ACC112 (cell line): Measurements from ENCODE around the gene HECTD4.
"Not testable (repeated sequence)": the region's sequence is repeated elsewhere in the genome, so short reads cannot be mapped to it uniquely, and the experiment has no call there.

Source experiments
- H2AFZ ChIP-seq: fragments of 200-600 bp; sonication (generic); one replicate; pipeline ENCODE4 v1.6.0; 2017; ENCODE audit warnings: antibody characterized with exemption, low read length; ENCODE audit not compliant: unreplicated experiment
- H3K27ac ChIP-seq: fragments of 200-600 bp; sonication (generic); 2 replicates; pipeline ENCODE4 v1.5.1; 2014; ENCODE audit warnings: low read depth, mild to moderate bottlenecking, antibody characterized with exemption, low read length, moderate library complexity
- H3K27me3 ChIP-seq: fragments of 200-600 bp; sonication (generic); 2 replicates; pipeline ENCODE4 v1.6.1; 2014; ENCODE audit warnings: mild to moderate bottlenecking, antibody characterized with exemption, low read length, moderate library complexity, mixed read lengths; ENCODE audit not compliant: insufficient read depth
- H3K36me3 ChIP-seq: fragments of 200-600 bp; sonication (generic); 2 replicates; pipeline ENCODE4 v1.6.1; 2016; ENCODE audit warnings: mild to moderate bottlenecking, antibody characterized with exemption, low read length, moderate library complexity, mixed read lengths; ENCODE audit not compliant: insufficient read depth
- H3K4me1 ChIP-seq: fragments of 200-600 bp; sonication (generic); one replicate; pipeline ENCODE4 v1.6.1; 2016; ENCODE audit warnings: low read length, mixed read lengths; ENCODE audit not compliant: insufficient read depth, unreplicated experiment, control insufficient read depth
- H3K4me3 ChIP-seq: fragments of 200-600 bp; sonication (generic); 2 replicates; pipeline ENCODE4 v1.5.1; 2014; ENCODE audit warnings: mild to moderate bottlenecking, low read depth, low read length
- H3K79me2 ChIP-seq: fragments of 200-600 bp; sonication (generic); one replicate; pipeline ENCODE4 v1.6.0; 2016; ENCODE audit warnings: low read length; ENCODE audit not compliant: control insufficient read depth, unreplicated experiment, insufficient read depth

HECTD4 gene

GRCh38 chr12:112121780-112122565 lies 260.3 kb downstream of the HECTD4 start:
- no peaks in the 10 kb centered on the region for H3K27me3 ChIP-seq
- H2AFZ ChIP-seq, result no peak overlapping the region
- 0 out of 2 replicates have a peak overlapping the region, but pooled peaks have one; percentile 22 for H3K4me3 ChIP-seq
- H3K36me3 ChIP-seq, result no peaks in the 10 kb centered on the region
- peaks cover 34% of the 10 kb centered on the region for H3K4me1 ChIP-seq
- H3K79me2 ChIP-seq, result peaks cover 14% of the 10 kb centered on the region
- H3K27ac ChIP-seq, result peak overlapping the region; percentile 60

GRCh38 chr12:112117685-112118084 lies 264.5 kb downstream of the HECTD4 start:
- Histone ChIP-seq H2AFZ (no peak overlapping the region), H3K27ac (peak overlapping the region; percentile 60; the same call in 1 of the 2 replicates), H3K27me3 (no peaks in the 10 kb centered on the region), H3K4me3 (no peak overlapping the region), H3K4me1 (peaks cover 26% of the 10 kb centered on the region), H3K79me2 (no peaks in the 10 kb centered on the region), H3K36me3 (no peaks in the 10 kb centered on the region)

GRCh38 chr12:112116232-112117060 lies 265.8 kb downstream of the HECTD4 start:
- no peaks in the 10 kb centered on the region for H3K36me3 ChIP-seq
- no peaks in the 10 kb centered on the region for H3K79me2 ChIP-seq
- H3K27ac ChIP-seq, result peak overlapping the region; percentile 60
- H3K4me1 ChIP-seq, result peaks cover 16% of the 10 kb centered on the region
- no peak overlapping the region for H3K4me3 ChIP-seq
- H2AFZ ChIP-seq, result peak overlapping the region; percentile 91
- no peaks in the 10 kb centered on the region for H3K27me3 ChIP-seq

- no peak overlapping the region for H3K4me3 ChIP-seq
These were observed 266.8 kb downstream of the HECTD4 start for GRCh38 chr12:112115259-112116045.

GRCh38 chr12:112112409-112113133 lies 269.7 kb downstream of the HECTD4 start:
- Histone ChIP-seq H3K4me1 (peaks cover 11% of the 10 kb centered on the region), H3K27ac (no peak overlapping the region), H3K79me2 (peaks cover 14% of the 10 kb centered on the region), H2AFZ (no peak overlapping the region), H3K4me3 (no peak overlapping the region), H3K27me3 (no peaks in the 10 kb centered on the region), H3K36me3 (no peaks in the 10 kb centered on the region)

More at GRCh38 chr12:112115259-112116045, 266.8 kb downstream of the HECTD4 start:
- H3K27me3 ChIP-seq, result no peaks in the 10 kb centered on the region
- no peak overlapping the region for H2AFZ ChIP-seq
- no peaks in the 10 kb centered on the region for H3K79me2 ChIP-seq
- no peak overlapping the region for H3K27ac ChIP-seq
- H3K4me1 ChIP-seq, result peaks cover 15% of the 10 kb centered on the region
- no peaks in the 10 kb centered on the region for H3K36me3 ChIP-seq

GRCh38 chr12:112111931-112112330 lies 270.3 kb downstream of the HECTD4 start:
- no peak overlapping the region for H3K27ac ChIP-seq
- no peak overlapping the region for H3K4me3 ChIP-seq
- no peaks in the 10 kb centered on the region for H3K36me3 ChIP-seq
- H2AFZ ChIP-seq, result no peak overlapping the region
- H3K4me1 ChIP-seq, result peaks cover 14% of the 10 kb centered on the region
- no peaks in the 10 kb centered on the region for H3K27me3 ChIP-seq
- peaks cover 20% of the 10 kb centered on the region for H3K79me2 ChIP-seq

GRCh38 chr12:112110787-112111662 lies 271.2 kb downstream of the HECTD4 start:
- Histone ChIP-seq H3K4me1 (peaks cover 12% of the 10 kb centered on the region), H3K79me2 (peaks cover 29% of the 10 kb centered on the region)
- H3K27ac ChIP-seq, H3K27me3 ChIP-seq, H3K4me3 ChIP-seq, H2AFZ ChIP-seq, H3K36me3 ChIP-seq: not testable (repeated sequence)
